ENCODE measurements around the gene KRCC1.

DNA sequence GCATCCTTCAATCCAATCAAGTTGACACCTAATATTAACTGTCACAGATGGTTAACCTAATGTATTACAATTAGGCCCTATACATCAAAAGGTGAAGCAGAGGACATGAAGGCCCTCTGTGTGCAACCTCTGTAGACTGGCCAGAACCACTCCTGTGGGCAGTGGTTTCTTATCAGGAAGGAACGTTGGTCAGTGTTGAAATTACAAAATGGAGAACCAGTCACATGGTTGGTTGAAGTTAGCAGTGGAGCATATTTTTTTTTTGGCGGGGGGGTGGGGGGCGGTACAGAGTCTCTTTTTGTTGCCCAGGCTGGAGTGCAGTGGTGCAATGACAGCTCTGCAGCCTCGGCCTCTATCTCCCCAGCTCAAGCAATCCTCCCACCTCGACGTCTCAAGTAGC is 59.0 kb downstream of the KRCC1 start:
- TF ChIP-seq, protein P1, sequence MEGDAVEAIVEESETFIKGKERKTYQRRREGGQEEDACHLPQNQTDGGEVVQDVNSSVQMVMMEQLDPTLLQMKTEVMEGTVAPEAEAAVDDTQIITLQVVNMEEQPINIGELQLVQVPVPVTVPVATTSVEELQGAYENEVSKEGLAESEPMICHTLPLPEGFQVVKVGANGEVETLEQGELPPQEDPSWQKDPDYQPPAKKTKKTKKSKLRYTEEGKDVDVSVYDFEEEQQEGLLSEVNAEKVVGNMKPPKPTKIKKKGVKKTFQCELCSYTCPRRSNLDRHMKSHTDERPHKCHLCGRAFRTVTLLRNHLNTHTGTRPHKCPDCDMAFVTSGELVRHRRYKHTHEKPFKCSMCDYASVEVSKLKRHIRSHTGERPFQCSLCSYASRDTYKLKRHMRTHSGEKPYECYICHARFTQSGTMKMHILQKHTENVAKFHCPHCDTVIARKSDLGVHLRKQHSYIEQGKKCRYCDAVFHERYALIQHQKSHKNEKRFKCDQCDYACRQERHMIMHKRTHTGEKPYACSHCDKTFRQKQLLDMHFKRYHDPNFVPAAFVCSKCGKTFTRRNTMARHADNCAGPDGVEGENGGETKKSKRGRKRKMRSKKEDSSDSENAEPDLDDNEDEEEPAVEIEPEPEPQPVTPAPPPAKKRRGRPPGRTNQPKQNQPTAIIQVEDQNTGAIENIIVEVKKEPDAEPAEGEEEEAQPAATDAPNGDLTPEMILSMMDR (IDR thresholded peaks at IDR 0.05): no peak
- no peak for TF ChIP-seq POLR2A (IDR thresholded peaks at IDR 0.05)

All from heart left ventricle (tissue), 13 donors.